ENCODE results near the gene OTUD4. TPM values are rescaled to one million over a fixed set of nuclear protein-coding genes. Genes with fewer than 3 reads are reported as not detected.

The OTUD4 gene
- polyA plus RNA-seq, 4 donors = 7.3 to 31.4 (median 8.9) TPM

DNA sequence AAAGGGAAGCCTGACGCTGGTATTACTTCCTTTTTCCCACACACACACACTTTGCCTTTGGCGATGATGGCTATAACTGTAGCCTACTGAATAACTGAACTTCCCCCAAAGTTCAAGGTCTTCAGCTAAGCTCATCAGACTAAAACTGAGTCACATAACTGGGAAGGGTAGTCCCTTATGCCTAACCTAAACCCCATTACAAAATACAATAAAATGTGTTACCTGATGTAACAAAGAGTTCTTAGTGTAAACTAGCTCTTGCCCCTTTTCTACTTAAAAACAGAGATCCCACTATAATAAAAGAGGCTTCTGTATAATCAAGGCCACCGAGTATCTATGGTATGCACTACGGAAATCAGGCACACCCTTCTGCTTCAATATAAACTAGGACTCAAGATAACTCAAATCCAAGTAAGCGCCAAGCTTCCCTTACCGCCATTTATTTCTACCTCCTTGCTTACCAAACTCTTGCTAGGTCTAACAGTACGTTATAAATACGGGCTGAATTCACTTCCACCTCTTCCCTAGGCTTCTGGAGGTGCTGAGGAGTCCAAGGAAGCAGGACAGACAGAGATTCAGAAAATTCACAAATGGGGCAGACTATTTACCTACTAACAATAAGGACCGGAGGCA lies 2.4 kb downstream of the OTUD4 start:
- peaks cover 0 to 9% (median 8%) of the 10 kb centered on the region in 3 donors for H3K4me1 ChIP-seq (ENCODE audit: control insufficient read depth in 3 of 3, insufficient read depth in 2 of 3, low read depth in 1 of 3, low read length in 2 of 3)
- H3K27ac ChIP-seq (ENCODE audit: low read depth in 1 of 3, low read length in 2 of 3) = peak overlapping the region; percentile 89 to 97 (median 95)
- peaks cover 0 to 11% (median 0%) of the 10 kb centered on the region in 3 donors for H3K36me3 ChIP-seq (ENCODE audit: control insufficient read depth in 3 of 3, insufficient read depth in 2 of 3, low read depth in 1 of 3, low read length in 3 of 3)
- H3K27me3 ChIP-seq (ENCODE audit: control insufficient read depth in 3 of 3, insufficient read depth in 3 of 3, low read length in 3 of 3) = no peaks in the 10 kb centered on the region
- DNase-seq (peak; percentile 65 to 73), FAIRE-seq (no peak)
- H3K4me3 ChIP-seq (ENCODE audit: low read depth in 1 of 3, low read length in 3 of 3) = peak overlapping the region; percentile 76 to 87 (median 87)
- no peaks in the 10 kb centered on the region for H3K9me3 ChIP-seq (ENCODE audit: control insufficient read depth in 2 of 2, insufficient read depth in 1 of 2, low read depth in 1 of 2, low read length in 1 of 2)
- WGBS, 3 donors = 2 to 8% (median 3%) methylated on average over 9 of the region's 9 CpGs

GRCh38 chr4:145177511-145177905 lies 2.9 kb downstream of the OTUD4 start:
- H3K36me3 ChIP-seq (ENCODE audit: control insufficient read depth in 3 of 3, insufficient read depth in 2 of 3, low read depth in 1 of 3, low read length in 3 of 3) = peaks cover 0 to 12% (median 0%) of the 10 kb centered on the region in 3 donors
- FAIRE-seq (no peak), DNase-seq (no peak)
- H3K27me3 ChIP-seq (ENCODE audit: control insufficient read depth in 3 of 3, insufficient read depth in 3 of 3, low read length in 3 of 3) = no peaks in the 10 kb centered on the region
- H3K4me3 ChIP-seq (ENCODE audit: low read depth in 1 of 3, low read length in 3 of 3) = peak overlapping the region in 2 of 3 donors; percentile 76 to 87
- peak overlapping the region; percentile 83 to 97 (median 89) for H3K27ac ChIP-seq (ENCODE audit: low read depth in 1 of 3, low read length in 2 of 3)
- H3K9me3 ChIP-seq (ENCODE audit: control insufficient read depth in 2 of 2, insufficient read depth in 1 of 2, low read depth in 1 of 2, low read length in 1 of 2) = no peaks in the 10 kb centered on the region
- 1 to 3% (median 2%) methylated on average over 4 of the region's 4 CpGs for WGBS, 3 donors
- peaks cover 0 to 9% (median 8%) of the 10 kb centered on the region in 3 donors for H3K4me1 ChIP-seq (ENCODE audit: control insufficient read depth in 3 of 3, insufficient read depth in 2 of 3, low read depth in 1 of 3, low read length in 2 of 3)

DNA sequence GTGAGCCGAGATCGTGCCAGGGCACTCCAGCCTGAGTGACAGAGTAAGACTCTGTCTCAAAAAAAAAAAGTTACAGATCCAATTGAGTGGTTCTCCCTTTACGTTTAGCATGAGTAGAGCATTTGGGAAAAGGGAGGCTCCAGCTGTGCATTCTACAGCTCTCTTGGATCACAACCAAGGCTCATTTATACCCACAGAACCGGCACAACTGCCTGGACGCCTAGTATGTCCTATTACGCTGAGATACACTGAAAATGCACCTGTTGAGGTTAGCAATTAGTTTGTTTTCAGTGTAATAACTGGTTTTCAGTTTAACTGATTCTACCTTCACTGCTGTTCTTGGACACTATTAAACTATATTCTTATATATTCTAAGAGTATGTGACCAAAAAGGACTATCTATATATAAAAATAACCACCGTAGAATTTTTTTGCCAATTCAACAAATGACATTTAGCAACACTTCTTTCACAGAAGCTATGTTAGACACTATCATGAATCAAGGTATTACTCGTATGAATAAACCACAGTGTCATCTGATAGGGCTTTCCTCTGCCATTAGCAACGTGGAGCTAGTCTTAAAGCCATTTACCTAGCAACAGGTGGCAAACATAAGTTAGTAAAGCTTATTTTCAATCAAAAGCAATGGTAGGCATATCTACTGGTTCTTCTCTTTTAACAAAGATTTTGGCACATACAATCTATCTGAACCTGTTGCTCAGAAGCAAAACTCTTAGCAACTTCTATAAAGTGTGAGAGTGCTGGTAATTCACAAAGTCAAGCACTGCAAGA lies 3.6 kb downstream of the OTUD4 start:
- Histone ChIP-seq H3K36me3 (ENCODE audit: control insufficient read depth in 3 of 3, insufficient read depth in 2 of 3, low read depth in 1 of 3, low read length in 3 of 3) (peaks cover 0 to 14% (median 2%) of the 10 kb centered on the region in 3 donors), H3K4me3 (ENCODE audit: low read depth in 1 of 3, low read length in 3 of 3) (peak overlapping the region in 1 of 3 donors; percentile 19), H3K27me3 (ENCODE audit: control insufficient read depth in 3 of 3, insufficient read depth in 3 of 3, low read length in 3 of 3) (no peaks in the 10 kb centered on the region), H3K4me1 (ENCODE audit: control insufficient read depth in 3 of 3, insufficient read depth in 2 of 3, low read depth in 1 of 3, low read length in 2 of 3) (peaks cover 2 to 9% (median 8%) of the 10 kb centered on the region in 3 donors), H3K9me3 (ENCODE audit: control insufficient read depth in 2 of 2, insufficient read depth in 1 of 2, low read depth in 1 of 2, low read length in 1 of 2) (no peaks in the 10 kb centered on the region), H3K27ac (ENCODE audit: low read depth in 1 of 3, low read length in 2 of 3) (peak overlapping the region; percentile 65 to 97 (median 83))
- FAIRE-seq (no peak), DNase-seq (peak in 1 of 2 donors; percentile 19)
- WGBS, 3 donors = 30 to 51% (median 31%) methylated on average over 9 of the region's 9 CpGs

DNA sequence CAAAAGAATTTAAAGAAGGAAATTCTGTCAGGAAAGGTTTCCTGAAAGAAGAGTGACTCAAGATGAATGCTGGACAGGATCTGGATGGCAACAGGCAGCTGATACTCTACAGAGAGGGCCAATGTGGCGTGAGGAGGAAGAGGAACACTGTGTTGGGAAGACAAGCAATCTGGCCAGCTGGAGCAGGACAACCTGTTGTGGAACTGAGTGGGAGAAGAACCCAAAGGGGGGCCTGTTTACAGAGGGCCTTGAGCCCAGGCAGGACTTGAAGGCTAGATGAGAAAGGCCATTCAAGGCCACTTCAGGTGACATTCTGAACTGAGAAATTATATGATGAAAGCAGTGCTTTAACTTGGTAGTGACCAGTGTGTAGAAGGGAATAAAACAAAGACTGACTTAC lies 8.5 kb downstream of the OTUD4 start:
- H3K27ac ChIP-seq (ENCODE audit: low read depth in 1 of 3, low read length in 2 of 3) = peak overlapping the region in 1 of 3 donors; percentile 41
- DNase-seq (no peak), FAIRE-seq (no peak)
- H3K4me3 ChIP-seq (ENCODE audit: low read depth in 1 of 3, low read length in 3 of 3) = no peak overlapping the region
- H3K9me3 ChIP-seq (ENCODE audit: control insufficient read depth in 2 of 2, insufficient read depth in 1 of 2, low read depth in 1 of 2, low read length in 1 of 2) = no peaks in the 10 kb centered on the region
- H3K36me3 ChIP-seq (ENCODE audit: control insufficient read depth in 3 of 3, insufficient read depth in 2 of 3, low read depth in 1 of 3, low read length in 3 of 3) = peaks cover 0 to 28% (median 3%) of the 10 kb centered on the region in 3 donors
- peaks cover 0 to 4% (median 2%) of the 10 kb centered on the region in 3 donors for H3K4me1 ChIP-seq (ENCODE audit: control insufficient read depth in 3 of 3, insufficient read depth in 2 of 3, low read depth in 1 of 3, low read length in 2 of 3)
- WGBS, 3 donors = 81 to 100% (median 86%) methylated on average over 1 of the region's 1 CpG
- H3K27me3 ChIP-seq (ENCODE audit: control insufficient read depth in 3 of 3, insufficient read depth in 3 of 3, low read length in 3 of 3) = no peaks in the 10 kb centered on the region

DNA sequence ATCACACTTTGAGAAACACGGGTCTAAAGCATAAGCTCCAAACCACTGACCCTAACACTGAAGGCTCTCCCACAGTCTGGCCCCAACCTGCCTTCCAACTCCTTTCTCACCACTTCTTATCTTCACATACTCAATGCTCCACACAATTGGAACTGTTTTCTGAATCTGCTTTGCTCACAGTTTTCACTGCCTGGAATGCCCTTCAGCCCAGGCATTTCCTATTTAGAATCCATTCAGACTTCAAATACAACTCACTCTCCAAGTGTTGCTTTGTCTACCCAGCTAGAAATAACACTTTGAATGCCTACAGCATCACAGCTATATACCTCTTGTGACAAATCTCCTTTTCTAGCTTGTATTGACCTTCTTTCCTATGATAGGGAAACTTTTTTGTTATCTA lies 10.2 kb downstream of the OTUD4 start:
- H3K36me3 ChIP-seq (ENCODE audit: control insufficient read depth in 3 of 3, insufficient read depth in 2 of 3, low read depth in 1 of 3, low read length in 3 of 3) = peaks cover 0 to 33% (median 3%) of the 10 kb centered on the region in 3 donors
- H3K4me1 ChIP-seq (ENCODE audit: control insufficient read depth in 3 of 3, insufficient read depth in 2 of 3, low read depth in 1 of 3, low read length in 2 of 3) = peaks cover 0 to 2% (median 0%) of the 10 kb centered on the region in 3 donors
- no peaks in the 10 kb centered on the region for H3K9me3 ChIP-seq (ENCODE audit: control insufficient read depth in 2 of 2, insufficient read depth in 1 of 2, low read depth in 1 of 2, low read length in 1 of 2)
- no peak for DNase-seq
- no peak for FAIRE-seq
- no peaks in the 10 kb centered on the region for H3K27me3 ChIP-seq (ENCODE audit: control insufficient read depth in 3 of 3, insufficient read depth in 3 of 3, low read length in 3 of 3)
- H3K4me3 ChIP-seq (ENCODE audit: low read depth in 1 of 3, low read length in 3 of 3) = no peak overlapping the region
- no peak overlapping the region for H3K27ac ChIP-seq (ENCODE audit: low read depth in 1 of 3, low read length in 2 of 3)
- 78 to 94% (median 86%) methylated on average over 1 of the region's 1 CpG for WGBS, 3 donors

GRCh38 chr4:145168581-145169187 lies 11.7 kb downstream of the OTUD4 start:
- H3K4me3 ChIP-seq (ENCODE audit: low read depth in 1 of 3, low read length in 3 of 3) = no peak overlapping the region
- peaks cover 0 to 2% (median 0%) of the 10 kb centered on the region in 3 donors for H3K4me1 ChIP-seq (ENCODE audit: control insufficient read depth in 3 of 3, insufficient read depth in 2 of 3, low read depth in 1 of 3, low read length in 2 of 3)
- no peak overlapping the region for H3K27ac ChIP-seq (ENCODE audit: low read depth in 1 of 3, low read length in 2 of 3)
- DNase-seq (no peak), FAIRE-seq (no peak)
- no peaks in the 10 kb centered on the region for H3K9me3 ChIP-seq (ENCODE audit: control insufficient read depth in 2 of 2, insufficient read depth in 1 of 2, low read depth in 1 of 2, low read length in 1 of 2)
- WGBS, 3 donors = 85 to 99% (median 92%) methylated on average over 2 of the region's 2 CpGs
- no peaks in the 10 kb centered on the region for H3K27me3 ChIP-seq (ENCODE audit: control insufficient read depth in 3 of 3, insufficient read depth in 3 of 3, low read length in 3 of 3)
- H3K36me3 ChIP-seq (ENCODE audit: control insufficient read depth in 3 of 3, insufficient read depth in 2 of 3, low read depth in 1 of 3, low read length in 3 of 3) = peaks cover 0 to 30% (median 3%) of the 10 kb centered on the region in 3 donors

- DNase-seq = no peak
- H3K4me3 ChIP-seq (ENCODE audit: low read depth in 1 of 3, low read length in 3 of 3) = no peak overlapping the region
- H3K36me3 ChIP-seq (ENCODE audit: control insufficient read depth in 3 of 3, insufficient read depth in 2 of 3, low read depth in 1 of 3, low read length in 3 of 3) = peaks cover 0 to 29% (median 3%) of the 10 kb centered on the region in 3 donors
- no peak overlapping the region for H3K27ac ChIP-seq (ENCODE audit: low read depth in 1 of 3, low read length in 2 of 3)
- 96 to 99% (median 97%) methylated on average over 2 of the region's 2 CpGs for WGBS, 3 donors
- no peaks in the 10 kb centered on the region for H3K27me3 ChIP-seq (ENCODE audit: control insufficient read depth in 3 of 3, insufficient read depth in 3 of 3, low read length in 3 of 3)
- peak; percentile 10 for FAIRE-seq
- no peaks in the 10 kb centered on the region for H3K9me3 ChIP-seq (ENCODE audit: control insufficient read depth in 2 of 2, insufficient read depth in 1 of 2, low read depth in 1 of 2, low read length in 1 of 2)
- peaks cover 0 to 2% (median 0%) of the 10 kb centered on the region in 3 donors for H3K4me1 ChIP-seq (ENCODE audit: control insufficient read depth in 3 of 3, insufficient read depth in 2 of 3, low read depth in 1 of 3, low read length in 2 of 3)
Measured at GRCh38 chr4:145167887-145168286, 12.5 kb downstream of the OTUD4 start.

DNA sequence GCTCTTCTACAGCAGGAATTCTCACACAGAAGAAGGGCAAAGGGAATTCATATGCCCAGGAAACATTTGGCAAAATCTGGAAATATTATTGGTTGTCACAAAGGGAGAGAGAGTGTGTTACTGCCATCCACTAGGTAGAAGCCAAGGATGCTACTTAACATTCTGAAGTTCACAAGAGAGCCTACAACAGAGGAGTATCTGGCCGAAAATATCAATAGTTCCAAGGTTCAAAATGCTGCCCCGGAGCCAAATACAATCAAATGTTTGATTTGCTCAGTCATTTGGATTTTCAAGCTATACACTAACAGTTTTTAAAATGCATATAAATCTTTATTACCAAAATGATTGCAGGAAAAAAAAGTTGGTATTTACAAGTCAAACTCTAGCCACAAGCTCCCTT lies 18.8 kb downstream of the OTUD4 start:
- WGBS, 3 donors = 22 to 36% (median 26%) methylated on average over 2 of the region's 2 CpGs
- no peaks in the 10 kb centered on the region for H3K4me1 ChIP-seq (ENCODE audit: control insufficient read depth in 3 of 3, insufficient read depth in 2 of 3, low read depth in 1 of 3, low read length in 2 of 3)
- no peak overlapping the region for H3K4me3 ChIP-seq (ENCODE audit: low read depth in 1 of 3, low read length in 3 of 3)
- H3K9me3 ChIP-seq (ENCODE audit: control insufficient read depth in 2 of 2, insufficient read depth in 1 of 2, low read depth in 1 of 2, low read length in 1 of 2) = no peaks in the 10 kb centered on the region
- FAIRE-seq (no peak), DNase-seq (no peak)
- no peaks in the 10 kb centered on the region for H3K27me3 ChIP-seq (ENCODE audit: control insufficient read depth in 3 of 3, insufficient read depth in 3 of 3, low read length in 3 of 3)
- no peak overlapping the region for H3K27ac ChIP-seq (ENCODE audit: low read depth in 1 of 3, low read length in 2 of 3)
- H3K36me3 ChIP-seq (ENCODE audit: control insufficient read depth in 3 of 3, insufficient read depth in 2 of 3, low read depth in 1 of 3, low read length in 3 of 3) = peaks cover 3 to 26% (median 14%) of the 10 kb centered on the region in 3 donors

Measured in small intestine (tissue), 7 donors.